ENCODE measurements around the gene PRSS36.

- TF ChIP-seq CTCF (IDR thresholded peaks at IDR 0.05; ENCODE audit: borderline replicate concordance, extremely low read depth, low read length, poor library complexity, severe bottlenecking): no peak
- no peak for TF ChIP-seq EZH2 (IDR thresholded peaks at IDR 0.05; ENCODE audit: borderline replicate concordance, low read depth, low read length, severe bottlenecking)
These were observed 37.9 kb upstream of the PRSS36 start for GRCh38 chr16:31187808-31188189.

Measured in DND-41 (cell line).